Frontal cortex (tissue), 4 donors: ENCODE data around the gene MS4A8. TPM values are rescaled to one million over a fixed set of nuclear protein-coding genes. Genes with fewer than 3 reads are reported as not detected.
"Not testable (repeated sequence)": the region's sequence is repeated elsewhere in the genome, so short reads cannot be mapped to it uniquely, and the experiment has no call there.

Source experiments
- DNase-seq, 2 donors: peaks; one replicate each; pipeline ENCODE4 v3.0.0; 2012; ENCODE audit warnings: low spot score in 2 of 2
- FAIRE-seq: peaks from 2 replicates; lab custom pipeline; 2012; peaks lifted over from hg19 to GRCh38; lab: Jason Lieb, UNC
- total RNA-seq: library from RNA; depleted of rRNA; stranded (reverse); fragments of >200 nt; gene quantifications from one replicate; pipeline ENCODE4 v1.2.3, GENCODE V29; 2014
- donor health status: control.
- donor health status: control.
- donor health status: control.

The MS4A8 gene
- total RNA-seq, 1 donor from 2014 or later = 0.41 TPM

GRCh38 chr11:60719391-60719790 lies 20.0 kb downstream of the MS4A8 start:
- no peak for DNase-seq
- no peak for FAIRE-seq

DNA sequence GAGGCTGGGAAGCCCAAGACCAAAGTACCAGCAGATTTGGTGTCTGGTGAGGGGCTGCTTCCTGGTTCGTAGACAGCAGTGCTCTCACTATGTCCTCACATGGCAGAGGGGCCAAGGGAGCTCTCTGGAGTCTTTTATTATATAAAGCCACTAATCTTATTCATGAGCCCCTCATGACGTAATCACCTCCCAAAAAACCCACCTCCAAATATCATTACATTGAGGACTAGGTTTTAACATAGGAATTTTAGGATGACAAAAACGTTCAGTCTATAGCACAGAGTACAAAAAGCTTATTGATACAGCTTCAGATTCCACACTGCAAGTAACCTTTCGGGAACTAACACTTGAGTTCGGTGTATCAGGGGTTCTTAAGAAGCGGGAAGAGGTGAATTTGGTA lies 21.0 kb downstream of the MS4A8 start:
- FAIRE-seq = no peak
- DNase-seq = no peak

GRCh38 chr11:60724420-60724819 lies 25.0 kb downstream of the MS4A8 start, which contains the start of gene MS4A18:
TSS of gene MS4A18 (plus strand) at chr11:60724720.
- FAIRE-seq (no peak), DNase-seq (no peak)

GRCh38 chr11:60725592-60725991 lies 26.2 kb downstream of the MS4A8 start:
- DNase-seq = no peak
- no peak for FAIRE-seq

GRCh38 chr11:60731586-60731985 lies 32.2 kb downstream of the MS4A8 start:
- DNase-seq (no peak), FAIRE-seq (no peak)

GRCh38 chr11:60734279-60734678 lies 34.9 kb downstream of the MS4A8 start:
- DNase-seq (no peak), FAIRE-seq (no peak)

GRCh38 chr11:60739114-60739513 lies 39.7 kb downstream of the MS4A8 start:
- no peak for FAIRE-seq

GRCh38 chr11:60740573-60740972 lies 41.2 kb downstream of the MS4A8 start:
- no peak for FAIRE-seq
- DNase-seq = no peak

More at GRCh38 chr11:60739114-60739513, 39.7 kb downstream of the MS4A8 start:
- DNase-seq = no peak

GRCh38 chr11:60741421-60741820 lies 42.0 kb downstream of the MS4A8 start:
- DNase-seq = no peak
- no peak for FAIRE-seq

DNA sequence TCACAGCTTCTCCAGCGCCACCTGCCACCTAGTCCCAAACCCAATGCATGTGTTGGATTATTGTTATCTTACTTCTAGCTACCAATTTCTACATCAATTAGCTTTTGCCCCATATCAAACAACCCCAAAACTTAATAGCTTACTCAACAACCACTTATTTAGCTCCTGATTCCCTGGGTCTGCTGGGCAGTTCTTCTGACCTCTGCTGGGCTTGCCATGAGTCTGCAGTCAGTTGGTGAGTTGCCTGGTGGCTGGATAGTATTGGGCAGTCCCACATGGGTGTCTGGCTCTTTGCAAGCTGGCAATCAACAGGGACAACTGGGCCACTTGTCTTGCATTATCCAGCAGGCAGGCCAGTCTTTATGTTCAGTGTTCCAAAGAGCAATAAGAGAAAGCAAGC lies 43.6 kb downstream of the MS4A8 start:
- FAIRE-seq = no peak
- no peak for DNase-seq

DNA sequence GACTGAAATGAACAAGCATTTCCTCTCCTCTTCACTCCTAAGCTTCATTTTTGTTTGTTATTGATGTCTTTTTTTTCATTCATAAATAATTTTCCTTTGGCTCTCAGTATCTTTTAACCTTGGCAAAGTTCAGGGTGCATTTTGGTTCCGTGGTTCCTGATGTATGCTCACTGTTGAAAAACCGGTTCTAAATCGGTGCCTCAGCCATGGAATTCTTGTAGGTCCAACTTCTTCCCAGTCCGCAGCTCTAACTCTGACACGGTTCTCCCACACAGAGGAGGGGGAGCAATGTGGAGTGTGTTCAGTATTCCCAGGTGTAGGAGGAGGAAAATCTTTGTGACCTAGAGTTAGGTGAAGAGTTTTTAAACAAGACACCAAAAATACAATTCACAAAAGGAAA lies 44.7 kb downstream of the MS4A8 start:
- FAIRE-seq (no peak), DNase-seq (no peak)

- FAIRE-seq (no peak), DNase-seq (no peak)
Observed at GRCh38 chr11:60747359-60747873, 48.0 kb downstream of the MS4A8 start.

- no peak for DNase-seq
- FAIRE-seq = no peak
Observed at GRCh38 chr11:60748225-60748624, 48.8 kb downstream of the MS4A8 start.

DNA sequence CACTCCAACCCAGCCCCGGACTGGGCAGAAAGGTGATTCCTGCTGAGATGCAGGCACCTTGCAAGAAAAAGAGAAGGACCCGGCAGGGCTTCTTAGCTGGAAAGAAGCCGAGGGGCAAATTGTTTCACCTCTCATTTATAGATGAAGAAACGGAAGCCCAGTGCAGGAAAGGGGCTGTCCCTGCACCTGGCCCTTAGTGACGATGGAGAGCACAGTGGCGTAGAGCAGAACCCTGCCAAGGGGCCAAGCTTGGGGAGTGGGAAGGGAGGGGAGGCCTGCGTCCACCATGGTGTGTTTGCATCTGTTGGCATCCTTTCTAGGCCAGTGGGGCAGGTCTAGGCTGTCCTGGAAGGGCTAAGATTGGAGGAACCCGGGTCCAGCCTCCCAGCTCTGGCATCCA lies 49.4 kb downstream of the MS4A8 start:
- FAIRE-seq (no peak), DNase-seq (no peak)

GRCh38 chr11:60750911-60751310 lies 51.5 kb downstream of the MS4A8 start:
- FAIRE-seq (no peak), DNase-seq (no peak)

- FAIRE-seq = no peak
- DNase-seq = no peak
Observed at GRCh38 chr11:60753309-60753708, 53.9 kb downstream of the MS4A8 start.

DNA sequence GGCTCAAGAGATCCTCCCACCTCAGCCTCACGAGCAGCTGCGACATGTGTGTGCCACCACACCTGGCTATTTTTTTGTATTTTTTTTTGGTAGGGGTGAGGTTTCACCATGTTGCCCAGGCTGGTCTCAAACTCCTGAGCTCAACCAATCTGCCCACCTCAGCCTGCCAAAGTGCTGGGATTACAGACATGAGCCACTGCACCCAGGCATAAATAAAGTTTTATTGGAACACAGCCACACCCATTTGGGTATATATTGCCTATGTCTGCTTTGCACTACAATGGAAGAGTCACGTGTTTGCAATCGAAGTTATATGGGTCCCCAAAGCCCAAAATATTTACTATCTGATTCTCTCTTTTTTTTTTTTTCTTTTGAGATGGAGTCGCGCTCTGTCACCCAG lies 55.5 kb downstream of the MS4A8 start:
- DNase-seq = no peak
- FAIRE-seq = no peak

DNA sequence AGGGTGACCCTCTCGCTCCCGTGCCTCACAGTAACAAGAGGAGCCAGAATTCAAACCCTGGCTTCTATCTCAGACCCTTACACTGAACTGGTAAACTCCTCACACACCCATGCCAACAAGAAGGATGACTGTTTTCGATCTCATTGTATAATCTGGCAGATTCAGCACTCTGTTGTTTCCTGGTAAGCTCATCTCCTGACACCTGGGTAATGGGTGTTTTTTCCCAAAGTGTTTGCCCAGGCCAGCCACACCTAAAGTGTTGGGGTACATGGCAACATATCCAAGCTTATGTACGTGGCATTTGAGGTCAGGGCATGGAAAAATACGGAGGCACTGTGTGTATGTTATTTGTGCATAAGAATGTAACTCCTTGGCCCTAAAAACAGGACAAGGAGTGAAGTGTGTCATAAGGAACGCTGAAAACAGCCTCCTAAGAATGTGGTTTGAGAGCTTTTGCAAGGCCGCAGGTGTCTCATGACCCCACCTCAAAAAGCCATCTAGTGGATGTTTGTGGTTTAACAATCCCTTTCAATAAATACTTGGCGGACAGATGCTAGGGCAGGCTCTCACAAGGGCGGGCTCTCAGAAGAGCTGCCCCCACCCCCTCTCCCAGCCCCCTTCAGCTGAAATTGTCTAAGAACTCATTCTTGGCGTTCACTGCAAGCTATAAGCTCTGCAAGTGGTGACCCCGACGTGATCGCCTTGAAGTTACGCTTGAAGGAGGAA lies 57.1 kb downstream of the MS4A8 start, which contains the start of gene MS4A15:
TSS of gene MS4A15 (plus strand) at position 561 of the 726 bp plus-strand sequence. CDS start 6,867 bp downstream, outside the sequence.
- DNase-seq (no peak), FAIRE-seq (no peak)

DNA sequence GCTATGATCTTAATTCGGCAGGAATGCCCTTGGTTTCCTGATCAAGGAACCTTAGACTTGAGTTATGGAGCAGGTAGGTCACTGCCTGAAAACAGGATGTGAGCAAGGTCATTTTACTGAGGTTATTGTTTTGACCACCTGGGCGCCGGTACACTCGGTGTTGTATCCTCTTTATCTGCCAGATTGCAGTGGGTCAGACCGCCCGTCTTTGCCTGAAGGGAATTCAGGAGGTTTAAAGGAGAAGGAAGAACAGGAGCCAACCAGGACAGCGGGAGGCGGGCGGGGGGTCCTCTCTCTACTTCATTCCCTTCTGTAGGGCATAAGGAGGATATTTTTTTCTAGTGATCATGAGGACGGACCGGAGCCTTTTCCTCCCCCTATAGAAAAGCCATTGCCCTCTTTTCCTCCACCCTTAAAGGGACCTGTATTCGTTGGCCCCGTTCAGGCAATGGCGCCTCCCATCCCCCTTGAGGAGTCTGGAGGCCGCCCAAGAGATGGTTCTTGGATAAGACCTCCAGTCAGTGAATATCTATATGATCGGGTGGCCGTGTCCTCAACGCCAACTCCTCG lies 57.9 kb downstream of the MS4A8 start:
- FAIRE-seq = no peak
- no peak for DNase-seq

GRCh38 chr11:60758671-60759070 lies 59.3 kb downstream of the MS4A8 start:
- not testable (repeated sequence) for DNase-seq, FAIRE-seq
